ENCODE results near the gene CYP2C8. TPM values are rescaled to one million over a fixed set of nuclear protein-coding genes. Genes with fewer than 3 reads are reported as not detected.
"Not testable (repeated sequence)": the region's sequence is repeated elsewhere in the genome, so short reads cannot be mapped to it uniquely, and the experiment has no call there.

Gene CYP2C8
- total RNA-seq, 1 donor from 2014 or later, result 0.92 TPM

GRCh38 chr10:95071107-95071660, 1.9 kb upstream of the CYP2C8 start:
- no peaks in the 10 kb centered on the region for H3K4me1 ChIP-seq
- no peak for DNase-seq
- no peak for ATAC-seq
- H3K27me3 ChIP-seq (ENCODE audit: low read depth), result no peaks in the 10 kb centered on the region
- H3K9me3 ChIP-seq, result no peaks in the 10 kb centered on the region
- TF ChIP-seq, protein P1, sequence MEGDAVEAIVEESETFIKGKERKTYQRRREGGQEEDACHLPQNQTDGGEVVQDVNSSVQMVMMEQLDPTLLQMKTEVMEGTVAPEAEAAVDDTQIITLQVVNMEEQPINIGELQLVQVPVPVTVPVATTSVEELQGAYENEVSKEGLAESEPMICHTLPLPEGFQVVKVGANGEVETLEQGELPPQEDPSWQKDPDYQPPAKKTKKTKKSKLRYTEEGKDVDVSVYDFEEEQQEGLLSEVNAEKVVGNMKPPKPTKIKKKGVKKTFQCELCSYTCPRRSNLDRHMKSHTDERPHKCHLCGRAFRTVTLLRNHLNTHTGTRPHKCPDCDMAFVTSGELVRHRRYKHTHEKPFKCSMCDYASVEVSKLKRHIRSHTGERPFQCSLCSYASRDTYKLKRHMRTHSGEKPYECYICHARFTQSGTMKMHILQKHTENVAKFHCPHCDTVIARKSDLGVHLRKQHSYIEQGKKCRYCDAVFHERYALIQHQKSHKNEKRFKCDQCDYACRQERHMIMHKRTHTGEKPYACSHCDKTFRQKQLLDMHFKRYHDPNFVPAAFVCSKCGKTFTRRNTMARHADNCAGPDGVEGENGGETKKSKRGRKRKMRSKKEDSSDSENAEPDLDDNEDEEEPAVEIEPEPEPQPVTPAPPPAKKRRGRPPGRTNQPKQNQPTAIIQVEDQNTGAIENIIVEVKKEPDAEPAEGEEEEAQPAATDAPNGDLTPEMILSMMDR (IDR thresholded peaks at IDR 0.05), result no peak
- H3K36me3 ChIP-seq, result no peaks in the 10 kb centered on the region
- H3K27ac ChIP-seq, result no peak overlapping the region
- intact Hi-C loops (cut with DNase I), result no loop called here
- no peak overlapping the region for H3K4me3 ChIP-seq

DNA sequence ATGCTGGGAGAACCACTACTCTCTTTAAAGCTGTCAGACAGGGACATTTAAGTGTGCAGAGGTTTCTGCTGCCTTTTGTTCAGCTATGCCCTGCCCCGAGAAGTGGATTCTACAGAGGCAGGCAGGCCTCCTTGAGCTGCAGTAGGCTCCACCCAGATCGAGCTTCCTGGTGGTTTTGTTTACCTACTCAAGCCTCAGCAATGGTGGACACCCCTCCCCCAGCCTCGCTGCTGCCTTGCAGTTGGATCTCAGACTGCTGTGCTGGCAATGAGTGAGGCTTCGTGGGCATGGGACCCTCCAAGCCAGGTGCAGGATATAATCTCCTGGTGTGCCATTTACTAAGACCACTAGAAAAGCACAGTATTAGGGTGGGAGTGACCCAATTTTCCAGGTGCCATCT, 5.2 kb downstream of the CYP2C8 start:
- H3K27ac ChIP-seq; intact Hi-C loops (cut with DNase I); H3K4me3 ChIP-seq; H3K4me1 ChIP-seq; H3K27me3 ChIP-seq (ENCODE audit: low read depth); DNase-seq; ATAC-seq; H3K36me3 ChIP-seq; H3K9me3 ChIP-seq: not testable (repeated sequence)

- Histone ChIP-seq H3K27me3 (ENCODE audit: low read depth) (no peaks in the 10 kb centered on the region), H3K27ac (no peak overlapping the region), H3K9me3 (peaks cover 5% of the 10 kb centered on the region), H3K4me3 (no peak overlapping the region), H3K4me1 (no peaks in the 10 kb centered on the region), H3K36me3 (no peaks in the 10 kb centered on the region)
- ATAC-seq (no peak), DNase-seq (no peak)
- intact Hi-C loops (cut with DNase I), result no loop called here
- TF ChIP-seq, protein P1 (IDR thresholded peaks at IDR 0.05), result no peak
Observed at GRCh38 chr10:95056744-95057363, 12.4 kb downstream of the CYP2C8 start.

DNA sequence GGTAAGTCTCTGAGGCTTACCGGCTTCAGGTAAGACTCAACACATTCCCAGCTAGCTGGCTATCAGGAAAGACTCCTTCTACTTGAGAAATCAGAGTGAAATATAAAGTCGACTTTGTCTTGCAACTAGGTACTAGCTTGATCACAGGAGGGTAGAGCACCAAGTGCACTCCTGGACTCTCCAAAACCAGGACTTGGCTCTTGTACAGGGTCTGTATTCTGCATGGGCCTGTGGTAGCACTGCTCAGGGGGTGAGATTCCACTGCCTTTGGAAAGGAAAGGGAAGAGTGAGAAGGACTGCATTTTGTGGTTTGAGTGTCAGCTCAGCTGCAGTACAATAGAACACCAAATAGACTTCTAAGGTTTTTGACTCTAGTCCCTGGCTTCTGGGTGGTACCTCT, 19.4 kb downstream of the CYP2C8 start:
- DNase-seq (no peak), ATAC-seq (no peak)
- H3K4me1 ChIP-seq, result no peaks in the 10 kb centered on the region
- H3K4me3 ChIP-seq, result no peak overlapping the region
- no peaks in the 10 kb centered on the region for H3K27me3 ChIP-seq (ENCODE audit: low read depth)
- TF ChIP-seq, protein P1 (IDR thresholded peaks at IDR 0.05), result no peak
- H3K36me3 ChIP-seq, result no peaks in the 10 kb centered on the region
- intact Hi-C loops (cut with DNase I), result no loop called here
- no peak overlapping the region for H3K27ac ChIP-seq
- peaks cover 1% of the 10 kb centered on the region for H3K9me3 ChIP-seq

GRCh38 chr10:95048206-95048605, 21.1 kb downstream of the CYP2C8 start:
- TF ChIP-seq, protein P1 (IDR thresholded peaks at IDR 0.05), result no peak

GRCh38 chr10:95039281-95039680, 30.0 kb downstream of the CYP2C8 start:
- no peak overlapping the region for H3K27ac ChIP-seq
- intact Hi-C loops (cut with DNase I), result no loop called here

More at GRCh38 chr10:95048206-95048605, 21.1 kb downstream of the CYP2C8 start:
- no peaks in the 10 kb centered on the region for H3K4me1 ChIP-seq
- intact Hi-C loops (cut with DNase I), result no loop called here
- DNase-seq (no peak), ATAC-seq (no peak)
- H3K4me3 ChIP-seq, result no peak overlapping the region
- no peaks in the 10 kb centered on the region for H3K36me3 ChIP-seq
- no peaks in the 10 kb centered on the region for H3K9me3 ChIP-seq
- H3K27ac ChIP-seq, result no peak overlapping the region
- H3K27me3 ChIP-seq (ENCODE audit: low read depth), result no peaks in the 10 kb centered on the region

More at GRCh38 chr10:95039281-95039680, 30.0 kb downstream of the CYP2C8 start:
- TF ChIP-seq, protein P1 (IDR thresholded peaks at IDR 0.05), result no peak
- no peaks in the 10 kb centered on the region for H3K9me3 ChIP-seq
- H3K36me3 ChIP-seq, result no peaks in the 10 kb centered on the region
- no peak overlapping the region for H3K4me3 ChIP-seq
- ATAC-seq, result no peak
- H3K4me1 ChIP-seq, result no peaks in the 10 kb centered on the region
- no peak for DNase-seq
- no peaks in the 10 kb centered on the region for H3K27me3 ChIP-seq (ENCODE audit: low read depth)
